Ovary (tissue), 9 donors: ENCODE results near the gene CCDC88B. TPM values are rescaled to one million over a fixed set of nuclear protein-coding genes. Genes with fewer than 3 reads are reported as not detected.
"Not testable (repeated sequence)": the region's sequence is repeated elsewhere in the genome, so short reads cannot be mapped to it uniquely, and the experiment has no call there.

ENCODE experiments used
- DNase-seq, 5 donors: peaks; one replicate each; pipeline ENCODE4 v3.0.0-alpha.2; 2019 to 2020
- H3K27ac ChIP-seq, 2 donors: fragments of 200-600 bp; one replicate each; pipeline versions ENCODE4 v1.5.1 to v1.8.0; 2019 to 2022
- H3K27me3 ChIP-seq: fragments of 200-600 bp; one replicate; pipeline ENCODE4 v1.8.0; 2022
- H3K36me3 ChIP-seq: fragments of 200-600 bp; sonication (generic); one replicate; pipeline ENCODE4 v1.5.1; 2019
- H3K4me1 ChIP-seq: one replicate; pipeline ENCODE4 v1.8.1; 2013; ENCODE audit warnings: mild to moderate bottlenecking, moderate library complexity; ENCODE audit not compliant: insufficient read depth
- H3K4me3 ChIP-seq: fragments of 200-600 bp; sonication (generic); one replicate; pipeline ENCODE4 v1.5.1; 2017
- H3K9me3 ChIP-seq, 2 donors: fragments of 200-600 bp in 1 of 2; sonication (generic) in 1 of 2; one replicate each; pipeline versions ENCODE4 v1.5.1 to v1.8.1; 2013 to 2019; ENCODE audit warnings: mild to moderate bottlenecking in 1 of 2, moderate library complexity in 1 of 2
- CTCF ChIP-seq, 3 donors: fragments of 450-650 bp in 2 of 3; fragments of 200-600 bp in 1 of 3; IDR thresholded peaks; one replicate each; pipeline versions ENCODE4 v1.5.1 to v1.8.0; 2016 to 2022; ENCODE audit warnings: antibody characterized with exemption in 3 of 3, mild to moderate bottlenecking in 1 of 3
- EP300 ChIP-seq: sonication (generic); formaldehyde crosslinking; IDR thresholded peaks from one replicate; pipeline ENCODE4 v1.6.1; 2017; ENCODE audit warnings: antibody characterized with exemption
- POLR2A ChIP-seq: fragments of 450-650 bp; IDR thresholded peaks from one replicate; pipeline ENCODE4 v1.6.1; 2017; ENCODE audit warnings: antibody characterized with exemption, mild to moderate bottlenecking, moderate library complexity
- WGBS, 3 donors: extraction: QIAGEN DNeasy Blood & Tissue Kit in 1 of 3; methylation state at CpG; one replicate each; pipeline versions ENCODE4 v1.1.5 to v1.1.7; 2013 to 2017; 5-methylcytosine and 5-hydroxymethylcytosine counted together
- intact Hi-C, 4 donors: fragments of 100-400 bp; cut with DNase I; formaldehyde crosslinking; loops; one replicate each; pipeline versions ENCODE4 v1.11.0 to v1.15.1; 2022 to 2023
- polyA plus RNA-seq, 2 donors: library from polyadenylated mRNA; stranded (reverse); fragments of 200-250 nt in 1 of 2; fragments of 350-450 nt in 1 of 2; fragmentation: Illumina TruSeq in 1 of 2; extraction: RNeasy Lipid Tissue Mini Kit (QIAGEN cat#74804) in 1 of 2; gene quantifications; one replicate each; pipeline ENCODE4 v1.2.3, GENCODE V29; 2013 to 2014
- total RNA-seq, 7 donors: library from RNA; depleted of rRNA in 2 of 7; stranded (reverse); fragments of >200 nt in 2 of 7; fragmentation: NEBNext Ultra II Directional in 3 of 7; extraction: Animal tissue kit (Norgen Biotek cat#: 25700) in 3 of 7; gene quantifications; one replicate each; pipeline versions ENCODE4 v1.1.0 to v1.2.4, GENCODE V29; 2016 to 2023
- donor health status: DM: no; HTN: no; CAD: no; lungs with moderate emphysema.
- donor health status: DM: no; HTN: no; CAD: no.
- donor health status: Bipolar disorder and iron deficiency.
- donor health status: DM: yes; HTN: yes; CAD: no.
- donor health status: DM: no; HTN: no; CAD: no.
- donor health status: DM: yes; HTN: yes; CAD: no.

Gene CCDC88B
- total and polyA plus RNA-seq, 9 donors = 0.95 to 7.5 (median 3.5) TPM

GRCh38 chr11:64320556-64320955, 19.4 kb upstream of the CCDC88B start:
- DNase-seq = peak in 1 of 5 donors; percentile 32
- no peak for TF ChIP-seq EP300
- TF ChIP-seq CTCF (IDR thresholded peaks at IDR 0.05) = no peak
- no peak for TF ChIP-seq POLR2A
- H3K9me3 ChIP-seq = no peaks in the 10 kb centered on the region
- 90 to 93% (median 90%) methylated on average over 7 of the region's 7 CpGs for WGBS, 3 donors
- intact Hi-C loops = no loop called here
- no peaks in the 10 kb centered on the region for H3K27me3 ChIP-seq
- no peaks in the 10 kb centered on the region for H3K36me3 ChIP-seq
- no peak overlapping the region for H3K27ac ChIP-seq
- H3K4me1 ChIP-seq = peaks cover 9% of the 10 kb centered on the region
- no peak overlapping the region for H3K4me3 ChIP-seq

GRCh38 chr11:64321026-64321425, 19.0 kb upstream of the CCDC88B start:
- Histone ChIP-seq H3K27ac (no peak overlapping the region), H3K9me3 (no peaks in the 10 kb centered on the region), H3K36me3 (no peaks in the 10 kb centered on the region), H3K4me1 (peaks cover 9% of the 10 kb centered on the region), H3K27me3 (no peaks in the 10 kb centered on the region), H3K4me3 (no peak overlapping the region)
- DNase-seq = no peak
- TF ChIP-seq CTCF (IDR thresholded peaks at IDR 0.05) (no peak), EP300 (no peak), POLR2A (no peak)
- 60 to 68% (median 65%) methylated on average over 5 of the region's 5 CpGs for WGBS, 3 donors
- intact Hi-C loops = no loop called here

GRCh38 chr11:64321533-64321932, 18.5 kb upstream of the CCDC88B start:
- WGBS, 3 donors = 87 to 91% (median 91%) methylated on average over 5 of the region's 5 CpGs
- TF ChIP-seq EP300 (no peak), CTCF (IDR thresholded peaks at IDR 0.05) (no peak), POLR2A (no peak)
- H3K27ac ChIP-seq = no peak overlapping the region
- H3K4me3 ChIP-seq = no peak overlapping the region
- no peaks in the 10 kb centered on the region for H3K27me3 ChIP-seq
- H3K9me3 ChIP-seq = no peaks in the 10 kb centered on the region
- peaks cover 9% of the 10 kb centered on the region for H3K4me1 ChIP-seq
- peak in 1 of 5 donors; percentile 30 for DNase-seq
- H3K36me3 ChIP-seq = no peaks in the 10 kb centered on the region
- intact Hi-C loops = no loop called here

GRCh38 chr11:64322925-64323260, 17.1 kb upstream of the CCDC88B start:
- Histone ChIP-seq H3K27me3 (no peaks in the 10 kb centered on the region), H3K9me3 (no peaks in the 10 kb centered on the region), H3K27ac (no peak overlapping the region), H3K4me1 (peaks cover 7% of the 10 kb centered on the region), H3K4me3 (no peak overlapping the region), H3K36me3 (no peaks in the 10 kb centered on the region)
- TF ChIP-seq CTCF (IDR thresholded peaks at IDR 0.05) = no peak
- TF ChIP-seq POLR2A = no peak
- no peak for TF ChIP-seq EP300
- 73 to 81% (median 74%) methylated on average over 7 of the region's 7 CpGs for WGBS, 3 donors
- intact Hi-C loops = no loop called here
- DNase-seq = peak in 1 of 5 donors; percentile 35

GRCh38 chr11:64323373-64323772, 16.6 kb upstream of the CCDC88B start:
- no peaks in the 10 kb centered on the region for H3K27me3 ChIP-seq
- no peaks in the 10 kb centered on the region for H3K9me3 ChIP-seq
- TF ChIP-seq CTCF (IDR thresholded peaks at IDR 0.05) (no peak), POLR2A (no peak), EP300 (no peak)
- peak in 1 of 5 donors; percentile 31 for DNase-seq
- peaks cover 7% of the 10 kb centered on the region for H3K4me1 ChIP-seq
- intact Hi-C loops = no loop called here
- H3K36me3 ChIP-seq = no peaks in the 10 kb centered on the region
- H3K27ac ChIP-seq = no peak overlapping the region
- 51 to 64% (median 54%) methylated on average over 5 of the region's 5 CpGs for WGBS, 3 donors
- no peak overlapping the region for H3K4me3 ChIP-seq

GRCh38 chr11:64323984-64324383, 16.0 kb upstream of the CCDC88B start:
- H3K36me3 ChIP-seq, H3K4me3 ChIP-seq, H3K4me1 ChIP-seq, intact Hi-C loops, DNase-seq, H3K27me3 ChIP-seq, H3K27ac ChIP-seq, H3K9me3 ChIP-seq: not testable (repeated sequence)
- 69 to 88% (median 73%) methylated on average over 4 of the region's 4 CpGs for WGBS, 3 donors
